Urinary bladder (tissue), 4 donors: ENCODE results near the gene HCN2. TPM values are rescaled to one million over a fixed set of nuclear protein-coding genes. Genes with fewer than 3 reads are reported as not detected.

Source experiments
- DNase-seq: peaks from one replicate; pipeline ENCODE4 v3.0.0-alpha.2; 2015; ENCODE audit errors: extremely low spot score
- H3K27ac ChIP-seq: one replicate; pipeline ENCODE4 v1.5.1; 2013; ENCODE audit warnings: low read depth, mild to moderate bottlenecking, moderate library complexity
- H3K36me3 ChIP-seq: one replicate; pipeline ENCODE4 v1.6.1; 2013; ENCODE audit warnings: mild to moderate bottlenecking, moderate library complexity; ENCODE audit not compliant: insufficient read depth
- H3K4me1 ChIP-seq: one replicate; pipeline ENCODE4 v1.6.1; 2013; ENCODE audit warnings: mild to moderate bottlenecking, moderate library complexity; ENCODE audit not compliant: insufficient read depth
- H3K4me3 ChIP-seq: one replicate; pipeline ENCODE4 v1.5.1; 2013; ENCODE audit warnings: low read depth, low read length
- WGBS: extraction: QIAGEN DNeasy Blood & Tissue Kit; methylation state at CpG from one replicate; pipeline ENCODE4 v1.1.7; 2013; 5-methylcytosine and 5-hydroxymethylcytosine counted together
- polyA plus RNA-seq: library from polyadenylated mRNA; stranded (reverse); fragments of 200-250 nt; gene quantifications from one replicate; pipeline ENCODE4 v1.2.3, GENCODE V29; 2013
- total RNA-seq: library from RNA; depleted of rRNA; stranded (reverse); fragments of >200 nt; gene quantifications from one replicate; pipeline ENCODE4 v1.2.3, GENCODE V29; 2014
- donor health status: healthy with polysubstance abuse.
- donor health status: healthy.

The HCN2 gene
- total and polyA plus RNA-seq, 2 donors = 0.26 to 0.43 TPM

DNA sequence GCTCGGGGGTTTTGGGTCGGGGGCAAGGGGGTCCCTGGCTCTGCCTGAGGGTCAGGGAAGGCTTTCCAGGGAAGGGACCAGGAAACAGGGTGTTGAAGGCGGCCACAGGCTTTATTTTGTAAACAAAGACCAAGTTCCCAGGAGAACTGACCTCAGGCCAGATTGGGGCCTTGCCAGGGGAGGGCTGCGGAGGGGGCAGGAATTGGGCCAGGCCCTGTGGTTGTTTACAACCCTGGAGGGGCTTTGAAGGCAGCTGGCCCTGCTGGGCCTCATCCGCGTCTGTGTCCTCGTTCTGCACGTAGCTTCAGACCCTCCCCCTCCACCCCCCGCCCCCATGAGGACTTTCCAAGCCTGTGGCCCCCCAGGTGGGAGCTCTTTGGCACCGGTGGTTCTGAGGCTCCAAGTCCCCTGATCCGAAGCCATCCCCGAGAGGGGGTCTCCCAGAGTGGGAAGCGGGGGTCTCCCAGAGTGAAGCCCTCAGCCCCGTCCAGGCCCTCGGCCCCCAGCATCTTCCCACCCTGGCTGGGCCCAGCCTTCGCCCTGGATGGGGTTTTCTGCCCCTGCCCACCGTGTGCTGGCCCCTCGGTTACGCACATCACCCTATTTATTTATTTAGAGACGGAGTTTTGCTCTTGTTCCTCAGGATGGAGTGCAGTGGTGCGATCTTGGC, 30.8 kb upstream of the HCN2 start:
- 32% methylated on average over 21 of the region's 21 CpGs for WGBS
- H3K4me3 ChIP-seq = no peak overlapping the region
- H3K27ac ChIP-seq = peak overlapping the region; percentile 27

GRCh38 chr19:560121-560520, 29.6 kb upstream of the HCN2 start:
- no peaks in the 10 kb centered on the region for H3K36me3 ChIP-seq
- 83% methylated on average over 12 of the region's 12 CpGs for WGBS
- DNase-seq = no peak
- H3K4me3 ChIP-seq = no peak overlapping the region
- no peak overlapping the region for H3K27ac ChIP-seq
- no peaks in the 10 kb centered on the region for H3K4me1 ChIP-seq

More for the DNA sequence above, 30.8 kb upstream of the HCN2 start:
- Histone ChIP-seq H3K36me3 (no peaks in the 10 kb centered on the region), H3K4me1 (no peaks in the 10 kb centered on the region)
- no peak for DNase-seq

DNA sequence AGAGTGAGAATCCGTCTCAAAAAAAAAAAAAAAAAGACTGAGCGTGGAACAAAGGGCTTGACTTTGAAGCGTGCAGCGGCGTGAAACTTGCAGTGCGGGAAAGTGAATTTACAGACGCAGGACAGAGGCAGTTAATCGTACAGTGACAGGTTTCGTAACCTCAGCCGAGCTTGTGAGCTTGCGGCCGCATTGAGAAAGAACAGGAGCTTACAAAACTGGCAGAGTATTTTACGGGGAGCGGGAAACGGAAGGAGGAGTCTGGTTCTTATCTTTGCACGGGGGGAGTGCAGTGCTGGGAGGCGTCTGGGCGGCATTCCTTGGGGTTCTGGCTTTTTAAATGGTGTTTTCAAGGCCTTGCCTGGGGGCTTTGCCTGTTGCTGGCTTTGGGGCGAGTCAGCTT, 23.3 kb upstream of the HCN2 start:
- whole genome bisulfite sequencing = 20% methylated on average over 19 of the region's 19 CpGs
- no peak overlapping the region for H3K4me3 ChIP-seq
- H3K27ac ChIP-seq = no peak overlapping the region
- no peaks in the 10 kb centered on the region for H3K4me1 ChIP-seq
- DNase-seq = peak; percentile 76
- no peaks in the 10 kb centered on the region for H3K36me3 ChIP-seq

GRCh38 chr19:566844-567243, 22.8 kb upstream of the HCN2 start:
- DNase-seq = no peak
- no peaks in the 10 kb centered on the region for H3K36me3 ChIP-seq
- peak overlapping the region; percentile 28 for H3K27ac ChIP-seq
- 29% methylated on average over 16 of the region's 16 CpGs for WGBS
- no peak overlapping the region for H3K4me3 ChIP-seq
- H3K4me1 ChIP-seq = no peaks in the 10 kb centered on the region

- H3K27ac ChIP-seq = no peak overlapping the region
- 87% methylated on average over 22 of the region's 22 CpGs for WGBS
Measured at GRCh38 chr19:567296-567900, 22.3 kb upstream of the HCN2 start.

DNA sequence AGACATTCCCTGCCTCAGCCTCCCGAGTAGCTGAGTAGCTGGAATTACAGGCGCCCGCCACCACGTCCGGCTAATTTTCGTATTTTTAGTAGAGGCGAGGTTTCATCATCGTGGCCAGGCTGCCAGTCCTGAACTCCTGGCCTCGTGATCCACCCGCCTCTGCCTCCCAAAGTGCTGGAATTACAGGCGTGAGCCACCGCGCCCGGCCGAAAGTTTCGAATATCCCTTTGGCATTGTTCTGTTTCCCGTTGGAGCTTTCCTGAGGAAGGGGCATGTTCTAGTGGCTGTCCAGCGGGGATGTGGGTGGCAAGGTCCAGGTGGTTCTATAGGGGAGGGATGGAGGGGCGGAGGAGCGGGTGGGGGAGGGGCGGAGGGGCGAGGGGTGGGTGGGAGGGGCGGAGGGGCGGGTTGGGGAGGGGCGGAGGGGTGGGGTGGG, 19.4 kb upstream of the HCN2 start:
- H3K36me3 ChIP-seq = no peaks in the 10 kb centered on the region
- DNase-seq = no peak
- H3K27ac ChIP-seq = no peak overlapping the region
- H3K4me1 ChIP-seq = no peaks in the 10 kb centered on the region
- 76% methylated on average over 22 of the region's 25 CpGs for WGBS
- H3K4me3 ChIP-seq = no peak overlapping the region

More at GRCh38 chr19:567296-567900, 22.3 kb upstream of the HCN2 start:
- Histone ChIP-seq H3K4me1 (no peaks in the 10 kb centered on the region), H3K4me3 (no peak overlapping the region), H3K36me3 (no peaks in the 10 kb centered on the region)
- no peak for DNase-seq

GRCh38 chr19:570937-571565, 18.6 kb upstream of the HCN2 start:
- peak overlapping the region; percentile 33 for H3K4me3 ChIP-seq
- no peak for DNase-seq
- no peak overlapping the region for H3K27ac ChIP-seq
- no peaks in the 10 kb centered on the region for H3K4me1 ChIP-seq
- no peaks in the 10 kb centered on the region for H3K36me3 ChIP-seq
- WGBS = 7% methylated on average over 45 of the region's 45 CpGs

DNA sequence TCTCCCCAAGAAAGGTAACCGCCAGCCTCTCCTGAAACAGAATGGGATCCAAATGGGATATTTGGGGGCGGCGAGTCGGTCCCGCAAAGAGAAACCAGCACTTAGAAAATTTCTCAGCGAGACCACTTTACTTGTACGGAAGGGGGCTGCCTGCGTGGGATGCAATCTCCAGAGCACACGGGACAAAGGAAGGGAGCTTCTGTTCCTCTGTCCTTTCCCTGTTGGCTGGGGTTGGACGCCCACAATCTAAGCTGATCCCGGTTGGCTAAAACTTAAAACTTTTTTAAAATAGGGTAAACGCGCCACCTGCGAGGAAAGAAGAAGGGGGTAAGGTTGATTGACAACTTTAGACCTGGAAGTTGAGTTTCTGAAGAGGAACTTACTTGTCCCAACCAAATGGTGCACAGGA, 18.1 kb upstream of the HCN2 start:
- no peak for DNase-seq
- 3% methylated on average over 14 of the region's 14 CpGs for WGBS
- no peaks in the 10 kb centered on the region for H3K36me3 ChIP-seq
- peak overlapping the region; percentile 33 for H3K4me3 ChIP-seq
- H3K27ac ChIP-seq = no peak overlapping the region
- H3K4me1 ChIP-seq = no peaks in the 10 kb centered on the region

GRCh38 chr19:572140-572742, 17.4 kb upstream of the HCN2 start, which contains the start of gene BSG:
Gene BSG (plus strand): TSS chr19:572596. CDS start chr19:572635, 39 bp downstream.
- WGBS = under 1% methylated on average over 79 of the region's 79 CpGs

DNA sequence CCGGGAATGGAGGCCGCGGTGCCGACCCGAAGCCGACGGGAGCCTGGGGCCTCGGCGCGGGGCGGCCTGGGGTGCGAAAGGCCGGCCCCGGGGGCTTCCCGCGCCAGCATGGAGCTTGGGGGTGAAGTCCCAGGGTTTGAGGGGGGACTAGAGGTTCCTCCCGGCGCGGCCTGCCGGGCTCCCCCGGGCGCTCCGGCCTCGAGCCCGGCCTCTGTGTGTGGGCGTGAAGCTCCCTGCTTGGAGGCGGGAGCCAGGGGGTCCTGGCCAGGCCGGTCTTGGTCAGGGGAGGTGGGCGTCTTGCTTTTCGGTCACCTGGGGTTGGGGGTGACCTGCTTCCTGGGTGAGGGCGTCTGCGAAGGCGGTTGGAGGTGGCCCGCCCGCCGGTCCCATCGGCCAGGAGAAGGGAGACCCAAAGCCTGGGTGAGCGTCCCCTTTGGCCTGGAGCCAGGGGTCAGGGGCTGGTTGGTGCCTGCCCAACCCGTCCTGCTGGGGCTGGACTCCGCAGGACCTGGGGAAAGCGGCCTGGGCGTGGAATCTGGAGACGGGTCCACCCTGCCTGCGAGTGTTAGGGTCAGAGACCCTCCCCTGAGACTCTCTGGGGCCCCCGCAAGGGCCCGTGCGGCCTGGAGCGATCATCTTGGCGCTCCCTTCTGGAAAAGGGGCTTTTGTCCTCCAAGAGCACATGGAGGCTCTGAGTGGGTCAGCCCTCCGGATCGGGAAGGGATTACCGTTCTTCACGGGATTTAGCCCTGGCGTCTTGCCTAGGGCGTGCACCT, 16.8 kb upstream of the HCN2 start:
- Histone ChIP-seq H3K4me1 (no peaks in the 10 kb centered on the region), H3K4me3 (peak overlapping the region; percentile 82), H3K27ac (peak overlapping the region; percentile 73), H3K36me3 (no peaks in the 10 kb centered on the region)
- under 1% methylated on average over 55 of the region's 55 CpGs for WGBS
- DNase-seq = no peak

More at GRCh38 chr19:572140-572742, 17.4 kb upstream of the HCN2 start, which contains the start of gene BSG:
- H3K36me3 ChIP-seq = no peaks in the 10 kb centered on the region
- DNase-seq = peak; percentile 94
- no peaks in the 10 kb centered on the region for H3K4me1 ChIP-seq
- H3K27ac ChIP-seq = peak within 1 kb of the TSS; percentile 75
- peak within 1 kb of the TSS; percentile 82 for H3K4me3 ChIP-seq

- H3K27ac ChIP-seq = no peak overlapping the region
- 4% methylated on average over 15 of the region's 15 CpGs for WGBS
- no peak for DNase-seq
- H3K4me3 ChIP-seq = peak overlapping the region; percentile 82
- H3K36me3 ChIP-seq = no peaks in the 10 kb centered on the region
- H3K4me1 ChIP-seq = no peaks in the 10 kb centered on the region
Measured at GRCh38 chr19:573519-573825, 16.2 kb upstream of the HCN2 start.

DNA sequence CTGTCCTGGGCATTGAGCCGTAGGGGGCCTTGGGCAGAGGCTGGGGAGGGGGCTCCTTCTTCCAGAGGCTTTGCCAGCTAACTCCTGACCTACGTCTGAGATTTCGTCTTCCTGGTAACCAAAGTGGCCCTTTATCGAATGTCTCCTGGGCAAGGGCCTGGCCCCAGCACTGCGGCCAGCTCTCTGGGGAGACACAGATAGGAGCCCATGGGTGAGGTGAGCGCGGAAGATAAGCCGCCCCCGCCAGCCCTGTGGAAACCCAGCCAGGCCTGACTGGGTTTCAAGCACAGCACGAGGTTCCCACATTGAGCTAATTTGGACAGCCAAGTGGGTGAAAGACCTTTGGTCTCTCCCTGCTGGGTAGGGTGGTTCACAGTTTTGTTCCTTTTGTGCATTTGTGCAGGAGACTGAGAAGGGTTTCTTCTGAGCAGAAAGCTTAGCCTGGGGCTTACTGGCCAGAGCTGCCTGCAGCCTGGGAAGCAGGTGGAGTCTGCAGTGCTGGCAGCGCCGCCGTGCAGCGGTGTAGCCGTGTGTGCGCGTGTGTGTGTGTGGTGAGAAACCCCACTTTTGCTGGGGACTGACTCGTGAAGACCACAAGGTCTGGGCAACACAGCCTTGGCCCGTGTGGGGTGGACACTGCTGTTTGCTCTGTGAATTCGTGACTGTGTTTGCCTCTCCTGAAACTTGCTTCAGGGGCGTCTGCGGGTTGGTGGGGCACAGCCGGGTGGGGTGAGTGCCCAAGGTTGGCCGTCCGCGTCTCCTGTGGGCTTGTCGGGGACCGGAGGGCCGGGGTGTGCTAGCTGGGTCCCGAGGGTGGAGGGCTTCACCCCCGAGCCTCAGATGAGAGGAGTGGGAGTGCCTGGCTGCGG, 14.8 kb upstream of the HCN2 start:
- H3K36me3 ChIP-seq = no peaks in the 10 kb centered on the region
- DNase-seq = no peak
- H3K4me3 ChIP-seq = peak overlapping the region; percentile 4
- 27% methylated on average over 32 of the region's 32 CpGs for WGBS
- H3K27ac ChIP-seq = no peak overlapping the region
- no peaks in the 10 kb centered on the region for H3K4me1 ChIP-seq
